ENCODE measurements around the gene RASL10B.
"Not testable (repeated sequence)": the region's sequence is repeated elsewhere in the genome, so short reads cannot be mapped to it uniquely, and the experiment has no call there.

Gene RASL10B

DNA sequence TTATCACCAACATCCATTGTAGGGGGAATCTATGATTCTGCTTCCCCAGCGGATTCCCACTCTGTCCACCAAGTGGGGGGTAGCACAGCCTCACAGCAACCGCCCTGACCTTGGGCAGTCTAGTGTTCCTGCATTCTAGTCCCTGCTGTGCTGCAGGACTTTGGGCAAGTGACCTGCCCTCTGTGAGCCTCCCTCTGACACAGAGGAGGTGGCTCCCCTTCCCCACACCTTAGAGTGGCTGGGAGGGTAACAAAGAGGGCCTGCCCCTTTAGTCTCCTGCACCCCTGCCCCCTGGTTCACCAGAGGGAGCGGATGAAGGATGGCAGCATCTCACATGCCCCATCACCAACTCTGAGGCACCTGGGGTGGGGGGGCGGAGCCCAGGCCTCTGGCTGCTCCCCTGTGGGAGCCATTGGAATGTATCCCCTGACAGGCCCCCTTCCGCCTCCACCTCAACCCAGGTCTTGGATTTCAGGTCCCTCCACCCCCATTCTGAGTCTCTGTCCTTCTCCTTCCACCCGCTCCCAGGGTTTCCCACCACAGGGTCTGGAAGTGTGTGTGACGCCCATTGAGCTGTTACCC is 11.5 kb downstream of the RASL10B start:
- no peak for DNase-seq (ENCODE audit: low spot score)

DNA sequence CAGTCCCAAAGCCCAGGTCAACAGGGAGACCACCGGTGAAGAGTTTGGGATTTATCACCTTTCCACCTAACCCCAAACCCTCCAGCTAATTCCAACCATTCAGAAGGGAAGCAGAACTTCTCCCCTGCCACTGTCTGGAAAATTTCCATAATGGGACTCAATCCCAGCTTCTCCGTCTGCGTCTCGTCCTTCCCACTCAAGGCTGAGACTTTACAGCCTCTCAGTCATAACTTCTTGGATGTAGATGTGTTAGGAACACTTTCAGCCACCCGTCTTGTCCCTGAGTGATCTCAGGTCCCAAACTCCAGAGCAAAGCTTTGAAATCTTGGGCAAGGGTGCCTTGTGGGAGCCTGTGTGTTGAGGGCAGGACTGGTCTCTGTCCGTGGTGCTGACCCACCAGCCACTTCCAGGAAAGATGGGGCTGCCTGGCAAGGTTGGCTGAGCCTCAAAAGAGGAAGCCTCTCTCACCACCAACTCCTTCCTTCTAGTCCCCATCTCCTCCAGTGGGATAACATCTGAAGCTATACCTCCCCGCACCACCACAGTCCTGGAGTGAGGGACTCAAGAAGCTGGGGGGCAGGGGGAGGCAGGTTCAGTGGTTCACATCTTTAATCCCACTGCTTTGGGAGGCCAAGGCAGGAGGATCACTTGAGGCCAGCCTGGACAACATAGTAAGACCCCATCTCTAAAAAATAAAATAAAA is 12.3 kb downstream of the RASL10B start:
- DNase-seq (ENCODE audit: low spot score): no peak

DNA sequence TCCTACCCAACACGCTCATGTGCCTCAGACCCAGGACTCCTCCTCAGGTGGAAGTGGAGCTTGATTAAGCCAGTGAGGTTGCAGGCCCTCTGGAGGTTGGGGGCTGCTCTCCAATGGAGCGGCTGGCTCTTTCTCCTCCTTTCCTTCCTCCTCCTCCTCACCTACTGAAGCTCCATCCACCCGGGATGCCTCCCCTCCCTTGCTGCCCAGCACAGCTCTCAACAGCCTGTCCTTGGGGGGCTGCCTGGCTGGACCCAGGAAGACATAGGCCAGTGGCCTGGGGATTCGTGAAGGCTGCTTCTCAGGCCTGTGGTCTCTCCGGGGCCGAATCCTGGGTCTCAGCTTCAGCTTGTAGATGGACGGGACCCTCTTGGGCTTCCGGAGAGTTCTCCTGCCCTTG is 13.4 kb downstream of the RASL10B start:
- no peak for DNase-seq (ENCODE audit: low spot score)

DNA sequence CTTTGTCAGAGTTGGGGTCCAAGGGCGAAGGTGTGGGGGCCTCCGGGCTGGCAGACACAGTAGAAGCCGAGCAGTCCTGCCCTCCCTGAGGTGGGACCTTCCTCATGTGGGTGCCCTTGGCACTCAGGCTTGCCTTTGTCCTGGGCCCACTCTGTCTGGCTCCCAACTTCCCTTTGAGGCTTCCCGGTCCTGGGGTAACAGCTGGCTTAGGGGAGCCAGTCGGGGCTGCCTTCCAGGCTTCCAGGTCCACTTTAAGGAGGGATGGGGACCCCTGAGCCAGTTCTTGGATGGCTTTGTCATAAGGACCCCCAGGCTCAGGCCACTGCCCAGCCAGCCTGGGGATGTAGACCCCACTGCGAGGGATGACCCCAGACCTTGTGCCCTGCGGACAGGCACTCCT is 13.8 kb downstream of the RASL10B start:
- no peak for DNase-seq (ENCODE audit: low spot score)

DNA sequence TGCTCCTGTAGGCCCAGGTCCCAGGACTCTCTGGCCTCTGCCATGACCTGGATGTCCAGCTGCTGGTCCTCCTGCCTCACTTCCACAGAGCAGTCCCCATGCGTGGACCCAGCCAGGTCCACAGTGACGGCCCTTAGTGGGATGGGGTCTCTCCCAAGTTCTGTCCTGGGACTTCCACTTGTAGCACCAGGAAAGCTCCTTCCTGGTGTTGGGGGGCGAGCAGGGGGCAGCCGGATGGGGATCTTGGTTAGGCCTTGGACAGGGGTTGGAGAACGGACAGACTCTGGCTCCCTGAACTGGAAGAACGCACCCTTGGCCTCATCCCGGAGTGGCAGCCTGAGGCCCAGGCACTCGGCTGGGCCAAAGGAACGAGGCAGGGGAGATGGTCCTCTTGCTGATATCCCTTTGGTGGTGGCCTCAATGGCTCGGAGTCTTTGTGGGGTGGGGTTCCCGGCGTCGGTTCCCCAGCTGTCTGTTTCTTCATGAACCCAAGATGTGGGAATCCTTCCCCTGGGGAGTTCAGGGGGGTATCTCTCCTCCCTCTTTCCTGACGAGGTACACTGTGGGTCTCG is 14.4 kb downstream of the RASL10B start:
- DNase-seq (ENCODE audit: low spot score): no peak

DNA sequence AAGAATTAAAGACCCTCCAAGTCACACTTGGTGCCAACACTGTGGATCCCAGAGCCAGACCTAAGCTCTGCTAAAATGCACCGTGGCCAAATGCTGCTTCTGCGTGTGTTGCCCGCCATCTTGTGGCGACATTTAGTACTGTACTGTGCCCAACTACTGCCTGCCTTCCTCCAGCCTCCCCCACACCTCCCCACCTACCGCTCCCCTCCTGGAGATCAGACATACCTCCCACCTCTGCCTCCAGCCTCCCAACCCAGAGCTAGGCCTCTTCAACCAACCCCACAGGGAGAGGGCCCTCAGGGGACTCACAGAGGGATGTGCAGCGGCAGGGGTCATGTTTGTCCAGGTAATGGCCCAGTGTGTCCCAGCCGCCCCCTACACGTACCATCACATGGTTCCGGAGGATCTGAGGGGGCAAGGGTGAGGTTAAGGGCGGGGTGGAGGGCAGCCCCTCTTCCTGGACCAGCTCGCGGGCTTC is 16.1 kb downstream of the RASL10B start:
- DNase-seq (ENCODE audit: low spot score): peak; percentile 90

DNA sequence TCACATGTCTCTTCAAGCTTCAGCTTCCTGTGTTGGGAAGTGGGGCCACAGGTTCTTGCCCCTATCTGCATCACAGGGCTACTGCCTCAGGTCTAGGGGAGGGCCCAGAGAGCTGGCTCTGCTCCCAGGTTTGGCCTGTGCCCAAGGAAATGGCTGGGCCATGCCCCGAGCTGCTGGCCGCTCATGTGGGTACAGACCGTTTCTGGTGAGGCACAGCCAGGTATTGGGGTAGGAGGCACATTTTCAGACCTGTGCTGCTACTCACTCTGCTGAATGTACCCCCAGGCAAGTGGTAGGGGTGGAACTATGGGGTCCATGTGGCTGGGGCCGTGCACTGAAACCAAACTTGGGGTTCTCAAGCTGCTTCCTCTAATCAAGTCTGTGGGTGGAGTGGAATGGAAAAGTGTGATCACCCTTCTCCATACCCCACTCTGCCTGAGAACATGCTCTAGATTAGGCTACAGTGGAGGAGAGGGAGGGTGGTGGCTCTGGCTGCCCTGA is 17.0 kb downstream of the RASL10B start:
- DNase-seq (ENCODE audit: low spot score): no peak

DNA sequence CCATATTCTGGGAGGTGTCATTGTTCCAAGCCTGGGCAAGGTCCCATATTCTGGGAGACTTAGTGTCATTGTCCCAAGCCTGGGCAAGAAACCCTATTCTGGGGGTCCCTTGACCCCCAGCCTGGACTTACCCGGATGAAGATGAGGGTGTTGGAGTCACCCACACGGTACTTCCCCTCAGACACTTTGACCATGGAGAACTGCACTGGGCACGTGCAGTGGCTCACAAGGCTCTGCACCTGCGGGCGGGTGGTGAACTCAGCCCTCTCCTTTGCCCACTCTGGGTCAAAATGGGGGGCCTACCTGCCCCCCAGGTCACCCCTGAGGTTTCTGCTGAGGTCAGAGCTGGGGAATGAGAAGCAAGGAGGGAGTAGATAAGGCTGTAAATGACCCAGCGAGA is 17.5 kb downstream of the RASL10B start:
- DNase-seq (ENCODE audit: low spot score): no peak

DNA sequence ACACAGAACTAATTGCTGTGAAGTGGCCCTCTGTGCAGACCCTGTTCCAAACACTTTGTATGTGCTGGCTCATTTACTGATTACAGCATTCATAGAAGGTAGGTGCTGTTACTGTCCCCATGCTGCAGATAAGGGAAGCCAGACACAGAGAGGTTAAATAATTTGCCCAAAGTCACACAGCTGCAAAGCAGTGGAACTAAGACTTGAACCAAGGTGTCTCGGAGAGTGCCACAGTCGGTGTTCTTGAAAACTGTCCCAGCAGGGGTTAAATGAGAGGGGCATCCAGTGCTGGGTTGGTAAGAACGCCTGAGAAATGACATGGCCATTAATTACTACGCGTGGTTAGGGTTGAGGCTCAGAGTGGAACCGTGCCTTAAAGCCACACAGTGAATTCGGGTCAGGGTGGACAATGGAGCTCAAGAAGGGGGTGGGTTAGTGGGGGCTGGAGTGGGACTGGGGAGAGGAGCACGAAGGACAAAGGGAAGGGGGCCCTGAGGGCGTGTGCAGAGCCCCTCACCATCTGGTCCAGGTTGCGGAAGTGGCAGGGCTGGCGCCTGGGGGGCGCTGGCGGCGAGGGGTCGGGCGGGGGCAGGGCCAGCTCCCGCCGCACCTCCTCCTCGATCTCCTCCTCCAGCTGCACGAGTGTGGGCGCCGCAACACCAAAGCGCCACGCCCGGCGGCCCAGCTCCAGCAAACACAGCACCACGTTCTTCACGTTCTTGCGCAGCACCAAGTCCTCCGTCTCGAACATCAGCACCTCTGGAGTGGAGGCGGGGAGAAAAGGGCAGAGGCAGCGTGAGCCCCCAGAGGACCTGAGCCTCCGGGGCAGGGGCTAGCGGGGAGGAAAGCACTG is 18.3 kb downstream of the RASL10B start:
- DNase-seq (ENCODE audit: low spot score): no peak

DNA sequence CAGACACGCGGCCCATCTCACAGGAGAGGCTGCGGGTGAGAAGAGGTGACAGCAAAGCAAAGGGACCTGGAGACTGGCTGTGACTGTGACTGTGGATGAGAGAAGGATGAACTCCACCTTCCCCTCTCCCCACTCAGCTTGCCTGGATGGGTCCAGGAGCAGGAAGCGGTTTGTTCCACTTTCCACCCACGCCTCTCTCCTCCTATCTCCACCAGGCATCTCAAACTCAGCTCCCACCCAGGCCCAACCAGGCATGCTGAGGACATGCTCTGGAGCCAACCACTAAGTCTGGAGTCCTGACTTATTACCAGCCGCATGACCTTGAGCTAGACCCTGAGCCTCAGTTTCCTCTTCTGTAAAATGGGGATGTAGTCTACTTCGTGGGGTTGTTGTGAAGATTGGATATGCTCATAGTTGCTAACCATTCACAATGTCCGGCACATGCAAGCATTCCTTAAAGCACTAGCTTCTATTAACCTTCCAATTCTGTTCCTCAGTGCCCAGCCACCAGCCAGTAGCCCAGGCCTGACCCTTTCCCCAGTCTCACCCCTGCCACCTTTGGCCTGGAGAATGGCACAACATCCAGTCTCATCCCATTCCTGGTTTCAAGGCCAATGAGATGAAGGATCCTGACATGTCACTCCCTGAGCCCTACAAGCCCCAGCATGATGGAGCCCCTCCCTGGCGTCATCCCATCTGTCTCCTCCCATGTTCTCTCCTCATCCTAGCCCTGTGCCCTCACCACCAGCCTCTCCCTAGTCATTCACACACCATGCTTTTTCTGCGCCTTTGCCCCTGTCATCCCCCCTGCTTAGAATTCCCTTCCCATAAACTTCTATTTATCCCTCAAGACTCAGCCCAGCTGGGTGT is 19.3 kb downstream of the RASL10B start:
- DNase-seq (ENCODE audit: low spot score): no peak

DNA sequence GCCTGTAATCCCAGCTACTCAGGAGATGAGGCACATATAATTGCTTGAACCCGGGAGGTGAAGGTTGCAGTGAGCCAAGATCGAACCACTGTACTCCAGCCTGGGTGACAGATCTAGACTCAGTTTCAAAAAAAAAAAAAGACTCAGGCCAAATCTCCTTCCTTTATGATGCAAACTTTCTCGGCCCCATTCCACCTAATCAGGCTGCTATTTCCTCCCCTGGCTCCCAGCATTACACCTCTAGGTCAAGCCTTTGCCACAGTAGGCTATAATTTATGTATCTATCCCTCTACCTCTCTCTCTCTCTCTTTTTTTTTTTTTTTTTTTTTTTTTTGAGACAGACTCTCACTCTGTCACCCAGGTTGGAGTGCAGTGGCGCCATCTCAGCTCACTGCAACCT is 20.1 kb downstream of the RASL10B start:
- DNase-seq (ENCODE audit: low spot score): not testable (repeated sequence)

DNA sequence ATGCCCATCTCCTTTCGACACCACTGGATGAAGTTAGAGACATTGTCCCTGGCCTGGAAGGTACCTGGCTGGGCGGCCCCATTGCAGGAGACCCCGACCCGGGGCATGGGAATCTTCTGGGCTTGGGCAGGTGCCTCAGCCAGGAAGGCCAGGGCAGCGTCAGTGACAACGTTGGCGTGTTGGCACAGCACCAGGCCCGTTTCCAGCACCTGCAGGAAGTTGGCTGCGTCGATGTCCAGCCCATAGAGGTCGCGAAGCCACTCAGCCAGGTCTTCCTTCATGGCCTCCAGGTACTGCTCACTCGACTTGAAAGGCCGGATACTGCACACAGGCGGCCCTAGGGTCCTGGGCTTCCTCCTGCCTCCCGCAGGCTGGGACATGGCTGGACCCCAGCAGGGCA is 21.0 kb downstream of the RASL10B start:
- DNase-seq (ENCODE audit: low spot score): no peak

DNA sequence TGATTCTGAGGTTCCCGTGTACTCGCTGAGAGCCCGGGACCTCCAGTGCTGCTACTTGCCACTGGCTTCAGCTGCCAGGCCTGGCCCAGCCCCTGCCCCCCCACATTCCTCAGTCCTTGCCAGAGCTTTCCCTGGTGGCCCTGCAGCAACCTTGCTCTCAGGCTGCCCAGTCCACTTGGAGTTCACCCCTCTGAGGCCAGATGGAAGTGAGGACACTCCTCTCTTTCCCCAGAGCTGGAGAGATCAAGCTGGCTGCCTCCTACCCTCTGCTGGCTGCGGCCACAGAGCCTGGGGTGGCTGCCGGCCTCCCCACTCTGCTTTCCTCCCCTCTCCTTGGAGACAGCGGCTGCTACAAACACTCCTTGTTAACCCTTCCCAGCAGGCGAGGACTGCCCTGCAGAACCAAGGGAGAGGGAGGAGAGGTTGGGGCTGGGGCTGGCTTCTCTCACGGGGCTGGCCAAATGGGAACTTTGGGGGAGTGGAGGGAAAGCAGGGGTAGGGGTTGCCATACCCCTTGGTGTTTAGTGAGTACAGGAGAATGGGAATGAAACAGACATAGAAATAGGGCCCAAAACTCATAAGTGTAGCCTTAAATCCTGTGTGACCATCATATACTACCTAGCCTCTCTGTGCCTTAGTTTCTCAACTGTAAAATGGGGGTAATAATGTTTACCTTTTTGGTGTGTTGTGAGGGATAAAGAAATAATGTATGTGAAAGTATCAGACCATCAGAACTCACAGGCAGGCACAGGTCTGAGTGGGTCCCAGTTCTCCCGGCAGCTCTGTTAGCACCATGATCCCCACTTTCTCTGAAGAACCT is 21.7 kb downstream of the RASL10B start, which contains the start of gene GAS2L2:
Gene GAS2L2 (minus strand): TSS at position 295 of the 820 bp plus-strand sequence. CDS start 389 bp downstream, outside the sequence.
- DNase-seq (ENCODE audit: low spot score): peak; percentile 36

DNA sequence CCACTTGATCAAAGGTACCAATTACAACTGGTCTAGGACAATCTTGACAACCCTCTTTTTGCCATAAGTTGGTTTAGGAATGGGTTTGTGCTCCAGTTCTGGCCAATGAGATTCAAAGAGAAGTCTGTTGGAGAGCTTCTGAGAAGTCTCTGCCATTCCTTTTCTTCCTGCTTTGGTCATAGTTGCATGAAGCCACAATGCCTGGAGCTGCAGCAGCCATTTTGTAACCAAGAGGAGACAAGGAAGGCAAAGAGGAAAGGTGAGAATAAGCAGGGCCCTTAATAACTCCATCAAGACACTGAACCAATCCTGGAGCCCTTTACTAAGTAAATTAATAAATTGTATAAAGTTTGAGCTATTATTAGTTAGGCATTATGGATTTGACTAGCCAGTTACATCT is 25.8 kb downstream of the RASL10B start:
- DNase-seq (ENCODE audit: low spot score): no peak

DNA sequence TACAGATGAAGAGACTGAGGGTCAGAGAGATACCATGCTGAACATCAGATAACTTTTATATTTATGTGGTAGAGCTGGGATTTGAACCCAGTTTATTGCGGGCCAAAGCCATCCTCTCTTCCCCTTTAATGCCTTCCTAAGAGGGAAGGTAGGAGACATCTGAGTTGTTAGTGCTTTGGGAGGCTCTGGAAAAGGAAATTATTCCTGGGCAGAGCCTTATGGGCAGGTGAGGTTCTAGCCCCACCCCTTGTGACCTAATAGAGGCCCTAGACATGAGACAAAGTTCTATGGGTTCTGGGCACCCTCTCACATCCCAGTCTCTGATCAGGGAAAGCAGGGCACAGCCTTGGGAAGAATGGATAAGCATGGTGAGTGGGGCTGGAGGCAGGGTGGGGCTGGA is 29.1 kb downstream of the RASL10B start, which contains the start of gene C17orf50:
Gene C17orf50 (plus strand): TSS at position 301 of the 400 bp plus-strand sequence. CDS start 55 bp downstream, at position 356.
- no peak for DNase-seq (ENCODE audit: low spot score)

DNA sequence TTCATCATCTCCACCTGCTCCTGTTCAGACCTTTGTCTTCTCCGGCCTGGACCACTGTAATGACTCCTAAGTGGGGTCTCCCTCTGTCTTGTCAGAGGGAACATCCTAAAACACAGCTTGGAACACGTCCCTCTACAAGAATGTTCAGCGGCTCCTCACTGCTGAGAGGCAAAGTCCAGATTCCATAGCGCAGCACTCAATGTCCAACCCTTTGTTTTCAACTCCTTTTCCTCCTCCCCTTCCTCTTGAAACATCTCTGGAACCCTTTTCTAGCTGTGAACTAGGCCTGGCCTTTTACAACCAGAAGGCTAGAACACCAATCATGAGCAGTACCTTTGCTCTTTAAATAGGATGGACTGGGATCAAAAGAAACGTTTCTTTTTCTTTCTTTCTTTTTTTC is 30.2 kb downstream of the RASL10B start:
- no peak for DNase-seq (ENCODE audit: low spot score)

DNA sequence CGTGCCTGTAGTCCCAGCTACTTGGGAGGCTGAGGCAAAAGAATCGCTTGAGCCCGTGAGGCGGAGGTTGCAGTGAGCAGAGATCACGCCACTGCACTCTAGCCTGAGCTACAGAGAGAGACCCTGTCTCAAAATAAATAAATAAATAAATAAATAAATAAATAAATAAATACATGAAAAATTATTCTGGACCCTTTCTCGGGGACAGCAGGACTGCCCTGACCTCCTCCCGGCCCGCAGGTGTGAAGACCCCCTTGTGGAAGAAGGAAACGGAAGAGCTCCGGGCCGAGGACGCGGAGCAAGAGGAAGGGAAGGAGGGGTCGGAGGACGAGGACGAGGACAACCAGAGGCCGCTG is 32.3 kb downstream of the RASL10B start:
- no peak for DNase-seq (ENCODE audit: low spot score)

DNA sequence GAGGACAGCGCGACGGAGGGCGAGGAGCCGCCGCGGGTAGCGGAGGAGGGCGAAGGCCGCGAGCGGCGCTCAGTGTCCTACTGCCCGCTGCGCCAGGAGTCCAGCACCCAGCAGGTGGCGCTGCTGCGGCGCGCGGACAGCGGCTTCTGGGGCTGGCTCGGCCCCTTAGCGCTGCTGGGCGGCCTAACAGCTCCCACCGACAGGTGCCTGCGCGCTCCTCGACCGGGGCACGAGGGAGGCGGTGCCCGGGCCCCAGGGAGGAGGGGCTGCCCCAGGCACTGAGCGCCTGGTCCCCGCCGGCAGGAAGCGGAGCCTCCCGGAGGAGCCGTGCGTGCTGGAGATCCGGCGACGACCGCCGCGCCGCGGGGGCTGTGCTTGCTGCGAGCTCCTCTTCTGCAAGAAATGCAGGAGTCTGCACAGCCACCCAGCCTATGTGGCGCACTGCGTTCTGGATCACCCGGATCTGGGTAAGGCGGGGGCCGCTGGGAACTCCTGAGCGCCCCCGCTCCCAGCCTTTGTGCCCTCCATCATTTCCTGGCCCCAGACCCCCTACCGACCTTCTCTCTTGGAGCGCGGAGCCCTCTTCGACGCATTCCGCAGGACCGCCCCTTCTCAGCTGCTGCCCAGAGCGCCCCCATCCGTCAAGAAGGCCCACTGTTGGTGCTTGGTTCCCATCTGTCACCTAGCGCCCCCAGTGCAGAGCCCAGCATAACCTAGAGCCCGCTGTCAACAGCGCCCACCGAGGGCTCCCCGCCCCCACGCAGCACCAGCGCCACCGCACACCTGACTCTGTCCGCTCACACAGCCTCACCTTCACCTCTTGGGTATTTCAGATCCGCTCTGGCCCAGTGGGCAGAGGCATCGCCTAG is 32.9 kb downstream of the RASL10B start:
- DNase-seq (ENCODE audit: low spot score): peak; percentile 87

DNA sequence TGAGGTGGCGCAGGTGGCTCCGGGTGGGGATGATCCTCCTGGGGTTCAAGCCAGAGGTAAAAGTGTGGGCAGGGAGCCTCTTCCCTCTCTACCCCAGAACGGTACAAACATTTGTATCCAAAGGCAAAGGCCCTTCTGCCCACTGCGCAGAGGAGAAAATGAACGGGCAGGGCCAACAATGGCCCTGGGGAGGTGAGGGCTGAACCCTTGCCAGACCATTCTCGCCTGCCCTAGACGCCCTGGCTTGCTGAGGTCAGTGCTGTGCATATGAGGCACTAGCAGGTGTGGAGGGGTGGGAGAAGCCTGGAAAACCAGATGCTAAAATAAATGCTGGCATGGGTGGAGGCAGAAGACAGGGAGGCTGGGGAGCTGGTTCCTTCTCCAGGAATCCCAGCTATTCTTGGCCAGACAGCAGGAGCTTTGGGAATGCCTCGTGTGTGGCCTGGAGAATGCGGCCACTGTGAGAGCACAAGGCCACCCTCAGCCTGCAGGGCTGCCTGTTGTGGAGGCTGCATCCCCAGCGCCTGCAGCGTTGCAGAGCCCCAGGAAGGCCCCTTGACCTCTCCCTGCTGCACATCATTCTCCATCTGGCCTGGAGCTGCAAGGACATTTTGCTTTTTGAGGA is 33.8 kb downstream of the RASL10B start:
- DNase-seq (ENCODE audit: low spot score): no peak
